ENCODE results near the gene POC1A.
"Not testable (repeated sequence)": the region's sequence is repeated elsewhere in the genome, so short reads cannot be mapped to it uniquely, and the experiment has no call there.

Gene POC1A

GRCh38 chr3:52175416-52176179, 21.4 kb upstream of the POC1A start:
- TF ChIP-seq CTCF (IDR thresholded peaks at IDR 0.05; ENCODE audit: insufficient read depth, low read length, missing control alignments), result no peak
- ChIA-PET CTCF (interaction anchor here (1.1 to 1.6 kb wide), 4 partner anchors 10 to 163 kb away, joined by 3 to 6 read pairs (median 3); no protein-coding TSS in a partner anchor), POLR2A (no interaction called here)
- no peak overlapping the region for H3K4me3 ChIP-seq (ENCODE audit: low read depth, low read length)
- DNase-seq (ENCODE audit: low read depth, low spot score), result no peak

GRCh38 chr3:52174896-52175295, 20.7 kb upstream of the POC1A start:
- no peak for DNase-seq (ENCODE audit: low read depth, low spot score)
- TF ChIP-seq CTCF (IDR thresholded peaks at IDR 0.05; ENCODE audit: insufficient read depth, low read length, missing control alignments), result no peak
- ChIA-PET CTCF (interaction anchor here (1.1 to 1.6 kb wide), 3 partner anchors 10 to 164 kb away, joined by 3 to 6 read pairs (median 3); no protein-coding TSS in a partner anchor), POLR2A (no interaction called here)
- no peak overlapping the region for H3K4me3 ChIP-seq (ENCODE audit: low read depth, low read length)

- POLR2A ChIA-PET, result no interaction called here
- TF ChIP-seq CTCF (IDR thresholded peaks at IDR 0.05; ENCODE audit: insufficient read depth, low read length, missing control alignments), result no peak
- no peak overlapping the region for H3K4me3 ChIP-seq (ENCODE audit: low read depth, low read length)
- CTCF ChIA-PET, result interaction anchor here (0.9 kb wide), 1 partner anchor 169 kb away, joined by 3 read pairs; no protein-coding TSS in a partner anchor
- no peak for DNase-seq (ENCODE audit: low read depth, low spot score)
Observed at GRCh38 chr3:52173101-52173500, 18.9 kb upstream of the POC1A start.

- ChIA-PET CTCF (interaction anchor here (0.9 to 1.5 kb wide), 2 partner anchors 168 to 171 kb away, joined by 3 read pairs; no protein-coding TSS in a partner anchor), POLR2A (no interaction called here)
- H3K4me3 ChIP-seq (ENCODE audit: low read depth, low read length), result no peak overlapping the region
- no peak for DNase-seq (ENCODE audit: low read depth, low spot score)
- TF ChIP-seq CTCF (IDR thresholded peaks at IDR 0.05; ENCODE audit: insufficient read depth, low read length, missing control alignments), result no peak
Observed at GRCh38 chr3:52172262-52172757, 18.1 kb upstream of the POC1A start.

- TF ChIP-seq CTCF (IDR thresholded peaks at IDR 0.05; ENCODE audit: insufficient read depth, low read length, missing control alignments), result no peak
- ChIA-PET CTCF (interaction anchor here (1.1 to 1.9 kb wide), 4 partner anchors 9 to 171 kb away, joined by 3 to 7 read pairs (median 5); no protein-coding TSS in a partner anchor), POLR2A (no interaction called here)
- peak; percentile 28 for DNase-seq (ENCODE audit: low read depth, low spot score)
- no peak overlapping the region for H3K4me3 ChIP-seq (ENCODE audit: low read depth, low read length)
Observed at GRCh38 chr3:52171514-52172261, 17.5 kb upstream of the POC1A start.

GRCh38 chr3:52170217-52170616, 16.0 kb upstream of the POC1A start:
- POLR2A ChIA-PET, result interaction anchor here (0.9 kb wide), 1 partner anchor 15 kb away, joined by 3 read pairs; no protein-coding TSS in a partner anchor
- CTCF ChIA-PET, result interaction anchor here (0.7 to 1.9 kb wide), 2 partner anchors 10 to 165 kb away, joined by 3 to 5 read pairs; no protein-coding TSS in a partner anchor
- H3K4me3 ChIP-seq (ENCODE audit: low read depth, low read length); DNase-seq (ENCODE audit: low read depth, low spot score): not testable (repeated sequence)
